GM18858 (cell line): ENCODE results near the gene LGMN.

ENCODE experiments used
- ATAC-seq: cut with Tn5 transposase; IDR thresholded peaks from one replicate; pipeline ENCODE4 v1.9.1; 2021; ENCODE audit not compliant: unreplicated experiment

Gene LGMN

DNA sequence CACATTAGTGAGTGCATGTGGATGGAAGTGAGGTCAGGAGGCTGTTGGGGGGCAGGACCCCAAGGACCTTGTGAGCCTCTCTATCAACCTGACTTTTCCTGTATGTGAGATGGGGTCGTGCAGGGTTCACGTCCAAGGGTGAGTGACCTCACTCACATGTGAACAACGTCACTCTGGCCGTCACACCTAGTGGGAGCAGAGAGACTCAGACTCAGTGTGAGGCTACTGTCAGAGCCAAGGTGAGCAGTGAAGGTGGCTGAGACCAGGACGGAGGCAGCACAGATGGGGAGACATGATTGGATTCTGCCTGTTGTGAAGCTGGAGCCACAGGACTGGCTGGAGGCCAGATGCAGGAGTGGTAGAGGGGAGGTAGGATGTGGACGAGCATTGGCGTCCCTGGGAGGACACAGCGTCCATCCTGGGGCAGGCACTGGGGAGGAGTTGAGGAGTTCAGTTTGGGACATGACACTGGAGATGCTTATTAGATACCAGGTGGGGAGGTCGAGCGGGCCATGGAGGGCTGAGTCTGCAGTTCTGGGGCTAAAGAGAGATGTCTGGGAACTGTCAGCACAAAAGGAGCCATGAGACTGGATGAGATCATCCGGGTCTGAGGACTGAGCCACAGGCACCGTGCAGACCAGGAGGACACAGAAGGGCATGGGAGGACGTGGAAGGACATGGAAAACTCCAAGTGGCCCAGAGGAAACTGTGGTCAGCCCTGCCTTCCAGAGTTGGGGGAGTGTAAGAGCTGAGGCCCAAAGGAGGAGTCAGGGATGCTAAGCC lies 92.8 kb downstream of the LGMN start:
- ATAC-seq = no peak

GRCh38 chr14:92654239-92654901 lies 94.1 kb downstream of the LGMN start:
- ATAC-seq = no peak
